GM12864 (cell line): ENCODE measurements around the gene DGCR8.

Experiments used
- DNase-seq: peaks from one replicate; pipeline ENCODE4 v3.0.0-alpha.2; 2011; ENCODE audit warnings: low read depth
- H3K4me3 ChIP-seq: 2 replicates; pipeline ENCODE4 v1.5.1; 2011; ENCODE audit warnings: mild to moderate bottlenecking, low read depth, low read length, control low read depth
- TF ChIP-seq, protein P1 (sequence below): IDR thresholded peaks from 2 replicates; pipeline ENCODE4 v1.5.1; 2011; ENCODE audit warnings: low read depth, mild to moderate bottlenecking, moderate library complexity, low read length, control low read depth, inconsistent platforms; ENCODE audit errors: missing control alignments

DGCR8 gene

DNA sequence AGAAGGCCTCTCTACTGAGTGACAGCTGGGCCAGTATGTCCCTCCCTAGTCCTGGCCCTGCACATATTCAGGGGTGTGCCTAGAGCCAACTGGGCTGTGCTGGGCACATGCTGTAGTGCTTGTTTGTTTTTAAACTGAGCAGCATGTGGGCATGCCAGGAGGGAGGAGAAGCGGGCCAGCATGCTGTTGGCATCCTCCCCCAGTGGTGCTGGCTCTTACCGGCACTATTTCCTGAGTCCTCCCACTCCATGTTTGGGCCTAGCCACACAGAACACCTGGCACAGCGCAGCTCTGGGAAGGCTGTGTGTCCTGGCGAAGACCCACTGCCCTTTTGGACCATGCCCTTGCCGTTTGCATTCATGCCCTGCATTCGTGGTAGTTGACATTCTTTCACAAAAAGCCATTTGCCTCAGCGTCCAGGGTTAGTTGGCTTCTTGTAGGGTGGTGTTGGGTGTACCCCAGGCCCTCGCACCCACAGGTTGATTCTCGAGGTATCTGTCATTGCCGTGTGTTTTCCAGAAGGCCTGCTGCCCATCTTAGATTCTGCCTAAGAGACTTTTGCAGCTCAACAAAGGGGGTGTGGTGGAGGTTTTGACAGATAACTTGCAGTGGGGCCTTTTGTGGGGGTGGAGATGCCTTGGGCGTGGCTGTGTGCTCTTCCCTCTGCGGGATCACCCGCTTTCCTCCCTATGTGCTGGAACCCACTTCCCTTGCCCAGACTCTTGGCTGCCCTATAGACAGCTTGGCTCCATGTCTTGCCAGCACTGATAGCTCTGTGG lies 13.6 kb downstream of the DGCR8 start:
- no peak for DNase-seq
- TF ChIP-seq, protein P1, sequence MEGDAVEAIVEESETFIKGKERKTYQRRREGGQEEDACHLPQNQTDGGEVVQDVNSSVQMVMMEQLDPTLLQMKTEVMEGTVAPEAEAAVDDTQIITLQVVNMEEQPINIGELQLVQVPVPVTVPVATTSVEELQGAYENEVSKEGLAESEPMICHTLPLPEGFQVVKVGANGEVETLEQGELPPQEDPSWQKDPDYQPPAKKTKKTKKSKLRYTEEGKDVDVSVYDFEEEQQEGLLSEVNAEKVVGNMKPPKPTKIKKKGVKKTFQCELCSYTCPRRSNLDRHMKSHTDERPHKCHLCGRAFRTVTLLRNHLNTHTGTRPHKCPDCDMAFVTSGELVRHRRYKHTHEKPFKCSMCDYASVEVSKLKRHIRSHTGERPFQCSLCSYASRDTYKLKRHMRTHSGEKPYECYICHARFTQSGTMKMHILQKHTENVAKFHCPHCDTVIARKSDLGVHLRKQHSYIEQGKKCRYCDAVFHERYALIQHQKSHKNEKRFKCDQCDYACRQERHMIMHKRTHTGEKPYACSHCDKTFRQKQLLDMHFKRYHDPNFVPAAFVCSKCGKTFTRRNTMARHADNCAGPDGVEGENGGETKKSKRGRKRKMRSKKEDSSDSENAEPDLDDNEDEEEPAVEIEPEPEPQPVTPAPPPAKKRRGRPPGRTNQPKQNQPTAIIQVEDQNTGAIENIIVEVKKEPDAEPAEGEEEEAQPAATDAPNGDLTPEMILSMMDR: no peak
- no peak overlapping the region for H3K4me3 ChIP-seq

DNA sequence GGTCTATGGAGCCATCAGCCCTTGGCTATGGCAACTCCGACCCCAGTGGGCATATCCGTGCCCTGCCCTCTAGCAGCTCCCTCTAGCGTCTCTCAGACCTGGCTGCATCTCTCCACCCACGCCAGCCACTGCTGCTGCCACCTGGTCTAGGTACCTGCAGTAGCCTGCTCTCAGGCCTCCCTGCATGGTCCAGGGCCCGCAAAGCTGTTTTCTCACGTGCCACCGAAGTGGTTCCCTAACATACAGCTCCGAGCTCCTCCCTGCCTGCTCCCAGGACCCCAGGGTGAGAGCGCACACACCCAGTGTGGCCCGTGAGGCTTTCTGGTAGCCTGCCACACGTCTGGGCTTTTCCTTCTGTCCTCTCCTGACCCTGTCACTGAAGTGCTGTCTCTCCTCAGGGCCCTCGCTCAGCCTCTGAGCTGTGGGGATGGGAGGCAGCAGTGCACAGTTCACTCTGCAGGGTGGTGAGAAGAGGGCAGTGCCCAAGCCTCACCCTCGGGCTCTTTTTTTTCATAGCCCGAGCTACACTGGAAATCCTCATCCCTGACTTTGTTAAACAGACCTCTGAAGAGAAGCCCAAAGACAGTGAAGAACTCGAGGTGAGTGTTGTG lies 14.3 kb downstream of the DGCR8 start:
- no peak overlapping the region for H3K4me3 ChIP-seq
- TF ChIP-seq, protein P1: no peak
- DNase-seq: no peak

DNA sequence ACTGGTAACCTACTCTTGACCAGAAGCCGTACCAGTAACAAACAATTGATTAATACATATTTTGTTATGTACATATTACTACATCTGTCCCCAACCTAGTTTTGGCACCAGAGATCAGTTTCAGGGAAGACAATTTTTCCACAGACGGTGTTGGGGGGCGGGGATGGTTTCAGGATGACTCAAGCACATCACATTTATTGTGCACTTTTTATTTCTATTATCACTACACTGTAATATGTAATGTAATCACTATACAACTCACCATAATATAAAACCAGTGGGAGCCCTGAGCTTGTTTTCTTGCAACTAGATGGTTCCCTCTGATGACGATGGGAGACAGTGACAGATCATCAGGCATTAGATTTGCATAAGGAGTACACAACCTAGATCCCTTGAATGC lies 15.5 kb downstream of the DGCR8 start:
- TF ChIP-seq, protein P1: no peak
- H3K4me3 ChIP-seq: no peak overlapping the region
- no peak for DNase-seq

DNA sequence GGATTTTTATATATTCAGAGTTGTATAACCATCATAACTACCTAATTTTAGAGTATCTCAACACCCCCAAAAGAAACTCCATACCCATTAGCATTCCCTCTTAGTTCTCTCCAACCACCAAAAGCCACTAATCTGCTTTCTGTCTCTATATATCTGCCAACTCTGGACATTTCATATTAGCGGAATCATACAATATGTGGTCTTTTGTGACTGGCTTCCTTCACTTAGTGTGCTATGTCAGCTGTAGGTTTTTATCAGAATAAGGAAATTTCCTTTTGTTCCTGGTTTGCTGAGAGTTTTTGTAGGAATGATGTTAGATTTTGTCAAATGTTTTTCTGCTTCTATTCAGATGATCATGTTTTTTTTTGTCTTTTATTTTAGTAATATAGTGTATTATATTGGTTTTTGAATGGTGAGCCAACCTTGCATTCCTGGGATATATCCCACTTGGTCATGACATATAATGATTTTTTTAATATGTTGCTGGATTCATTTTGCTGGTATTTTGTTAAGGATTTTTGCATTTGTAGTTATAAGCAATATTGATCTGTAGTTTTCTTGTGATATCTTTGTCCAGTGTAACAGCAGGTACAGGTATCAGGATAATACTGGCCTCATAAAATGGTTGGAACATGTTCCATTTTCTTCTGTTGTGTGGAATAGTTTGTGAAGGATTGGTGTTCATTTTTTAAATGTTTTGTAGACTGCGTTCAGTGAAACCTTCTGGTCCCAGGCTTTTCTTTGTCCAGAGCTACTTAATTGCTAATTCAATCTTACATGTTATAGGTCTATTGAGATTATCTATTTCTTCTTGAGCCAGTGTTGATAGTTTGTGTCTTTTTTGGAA lies 16.8 kb downstream of the DGCR8 start:
- H3K4me3 ChIP-seq: no peak overlapping the region
- TF ChIP-seq, protein P1: no peak
- DNase-seq: no peak

DNA sequence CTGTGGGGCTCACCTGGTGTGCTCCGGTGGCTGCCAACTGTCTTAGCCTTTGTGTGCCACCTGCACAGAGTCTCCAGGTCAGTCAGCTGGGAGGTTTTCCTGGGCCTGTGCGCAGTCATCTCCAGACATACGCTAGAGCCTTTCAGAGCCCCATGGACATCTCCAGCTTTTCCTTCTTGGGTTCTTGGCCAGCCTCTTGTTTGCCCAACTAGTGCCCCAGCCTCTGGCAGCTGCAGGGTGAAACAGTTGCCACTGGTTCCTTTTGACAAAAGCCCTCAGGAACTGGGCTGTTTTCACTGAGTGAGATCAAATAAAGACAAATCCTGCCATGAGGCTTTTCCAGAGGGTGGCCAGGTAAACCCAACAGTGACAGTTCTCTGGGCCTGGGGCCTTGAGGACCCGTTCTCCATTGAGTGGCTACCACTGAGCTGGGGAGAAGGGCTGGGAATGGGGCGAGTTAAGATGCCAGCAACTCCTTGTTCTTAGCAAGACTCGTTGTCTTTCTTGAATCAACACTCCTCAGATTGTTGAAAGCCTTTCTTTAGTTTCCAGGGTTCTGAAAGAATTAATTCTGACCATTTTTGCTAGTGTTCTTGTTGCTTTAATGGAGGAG lies 19.2 kb downstream of the DGCR8 start:
- TF ChIP-seq, protein P1: no peak
- no peak for DNase-seq
- no peak overlapping the region for H3K4me3 ChIP-seq

DNA sequence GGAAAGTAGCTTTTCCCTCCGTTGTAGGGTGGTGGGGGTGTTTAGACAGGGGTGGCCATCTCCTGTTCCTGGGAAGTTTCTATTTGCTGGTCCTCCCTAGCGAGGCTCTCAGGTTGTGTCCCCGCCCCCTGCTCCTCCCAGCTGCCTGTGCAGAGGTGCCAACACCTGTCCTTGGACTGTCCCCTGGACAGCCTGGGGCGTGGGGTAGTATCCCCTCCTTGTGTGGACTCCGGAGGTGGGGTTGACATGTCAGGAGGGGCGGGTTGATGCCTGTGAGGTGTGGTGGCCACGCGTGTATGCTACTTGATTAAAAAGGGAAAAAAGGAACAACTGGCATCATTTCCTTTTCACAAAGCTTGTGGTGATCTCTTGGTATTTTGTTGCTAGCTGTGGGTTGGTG lies 21.6 kb downstream of the DGCR8 start:
- no peak for DNase-seq
- H3K4me3 ChIP-seq: no peak overlapping the region
- TF ChIP-seq, protein P1: no peak
